Activated B cell treated with CpG ODN at 0.5 μM for 24 hours (primary cell): Measurements from ENCODE around the gene AKT3. TPM values are rescaled to one million over a fixed set of nuclear protein-coding genes. Genes with fewer than 3 reads are reported as not detected.

Source experiments
- ATAC-seq: fragments of 200-7000 bp; cut with Tn5 transposase; one replicate; pipeline ENCODE4 v1.10.0; 2021; ENCODE audit warnings: low read depth, mild to moderate bottlenecking, moderate library complexity
- CTCF ChIA-PET: fragments of 350-600 bp; sonication (Branson Sonifier 250); formaldehyde crosslinking; loops from one replicate; lab custom pipeline; 2021; ENCODE audit warnings: antibody characterized with exemption; lab: Charles Lee
- POLR2A ChIA-PET: fragments of 350-600 bp; sonication (Branson Sonifier 250); formaldehyde crosslinking; loops from one replicate; lab custom pipeline; 2021; ENCODE audit warnings: antibody characterized with exemption; lab: Charles Lee
- DNase-seq: peaks from one replicate; pipeline ENCODE4 v3.0.0; 2022
- H3K27ac Mint-ChIP-seq: one replicate; pipeline ENCODE4 v1.8.0; 2020; ENCODE audit warnings: mixed read lengths
- H3K27me3 Mint-ChIP-seq: one replicate; pipeline ENCODE4 v1.8.0; 2021; ENCODE audit warnings: mixed read lengths
- H3K36me3 Mint-ChIP-seq: one replicate; pipeline ENCODE4 v1.8.0; 2021; ENCODE audit warnings: low read depth, mixed read lengths
- H3K4me1 Mint-ChIP-seq: one replicate; pipeline ENCODE4 v1.8.0; 2021; ENCODE audit warnings: mixed read lengths
- H3K4me3 Mint-ChIP-seq: one replicate; pipeline ENCODE4 v1.8.0; 2020; ENCODE audit warnings: mild to moderate bottlenecking, mixed read lengths
- H3K9me3 Mint-ChIP-seq: one replicate; pipeline ENCODE4 v1.8.0; 2020; ENCODE audit warnings: mixed read lengths
- CTCF ChIP-seq: fragments of 200-600 bp; IDR thresholded peaks from one replicate; pipeline ENCODE4 v1.8.0; 2022; ENCODE audit warnings: antibody characterized with exemption, mild to moderate bottlenecking
- intact Hi-C: fragments of 100-400 bp; cut with micrococcal nuclease; formaldehyde crosslinking; loops from one replicate; pipeline ENCODE4 v1.15.1; 2024
- total RNA-seq: library from RNA; stranded (reverse); gene quantifications from 2 replicates; pipeline ENCODE4 v1.2.3, GENCODE V29; 2022

Gene AKT3
- total RNA-seq, 1 donor from 2014 or later, result 63.3 TPM

DNA sequence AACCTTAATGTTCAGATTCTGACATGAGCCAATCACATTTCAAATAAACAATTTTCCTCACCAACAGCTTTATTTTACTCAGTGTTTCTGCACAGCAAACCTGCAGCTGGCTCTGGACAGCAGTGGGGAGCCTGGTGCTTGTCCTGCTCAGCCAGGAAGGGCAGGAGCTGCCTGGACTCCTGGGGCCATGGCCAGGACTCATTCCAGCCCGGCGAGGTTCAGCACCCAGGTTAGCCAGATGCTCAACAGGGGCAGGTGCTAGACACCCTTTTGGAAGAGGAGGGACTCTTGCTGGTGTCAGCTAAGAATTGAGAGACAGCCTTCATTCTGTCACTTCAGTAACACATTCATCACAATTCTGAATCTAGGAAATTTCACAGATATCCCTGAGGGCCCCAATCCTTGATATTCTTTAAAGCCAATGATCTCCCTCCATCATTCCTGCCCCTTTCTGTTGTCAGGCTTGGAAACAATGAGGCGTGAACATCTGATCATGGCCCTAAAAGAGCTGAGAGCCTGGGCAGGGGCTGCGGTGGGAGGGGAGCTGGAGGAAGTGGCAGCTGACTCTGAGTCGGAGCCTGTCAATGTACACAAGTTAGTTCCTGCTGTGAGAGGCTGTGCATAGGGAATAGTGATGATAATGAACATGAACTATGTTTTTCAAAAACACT lies 342.9 kb downstream of the AKT3 start:
- peaks cover 40% of the 10 kb centered on the region for H3K4me1 Mint-ChIP-seq
- peak overlapping the region; percentile 60 for H3K27ac Mint-ChIP-seq
- POLR2A ChIA-PET, result interaction anchor here (0.9 to 2.3 kb wide), 3 partner anchors 11 to 238 kb away, joined by 5 to 13 read pairs (median 8); no protein-coding TSS in a partner anchor
- CTCF ChIA-PET, result no interaction called here
- H3K4me3 Mint-ChIP-seq, result peak overlapping the region; percentile 44
- peaks cover 28% of the 10 kb centered on the region for H3K36me3 Mint-ChIP-seq
- no peaks in the 10 kb centered on the region for H3K9me3 Mint-ChIP-seq
- TF ChIP-seq CTCF, result no peak
- intact Hi-C loops, result loop anchor here (2.0 to 5.0 kb wide), 2 partner anchors 24 to 90 kb away; no protein-coding TSS in a partner anchor
- DNase-seq (no peak), ATAC-seq (no peak)
- no peaks in the 10 kb centered on the region for H3K27me3 Mint-ChIP-seq

DNA sequence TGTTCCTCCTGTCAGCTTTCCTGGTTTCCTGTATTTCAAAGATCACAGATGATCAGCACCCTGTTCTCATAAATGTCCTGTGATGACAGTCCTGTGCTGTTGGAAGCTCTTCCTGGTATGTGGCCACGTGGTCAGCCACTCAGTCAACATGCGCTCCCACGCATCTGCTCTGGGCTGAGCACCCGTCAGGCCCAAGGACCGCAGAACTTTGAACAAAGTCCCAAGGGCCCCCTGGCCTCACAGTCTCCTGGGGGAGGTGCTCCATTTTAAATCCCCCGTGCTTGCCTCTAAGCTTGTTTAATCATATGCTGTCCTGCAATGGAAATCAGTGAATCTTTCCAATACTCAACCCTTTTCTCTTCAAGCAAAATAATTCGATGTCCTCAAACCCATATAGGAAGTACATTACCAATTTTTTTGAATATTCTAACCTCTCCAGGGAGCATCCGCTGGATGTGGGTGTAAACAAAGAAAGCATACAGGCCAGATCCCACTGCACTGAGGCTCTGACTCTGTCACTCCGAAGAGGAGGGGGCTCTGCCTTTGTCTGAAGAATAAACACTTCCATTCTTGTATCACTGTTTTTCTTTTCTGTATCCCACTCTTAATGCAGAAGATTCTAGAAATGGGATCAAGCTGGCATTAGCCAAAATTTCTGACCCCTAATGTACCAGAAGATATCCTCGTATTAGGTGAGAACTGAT lies 343.9 kb downstream of the AKT3 start:
- ATAC-seq (peak; percentile 82), DNase-seq (no peak)
- H3K4me3 Mint-ChIP-seq, result peak overlapping the region; percentile 44
- CTCF ChIA-PET, result no interaction called here
- H3K27me3 Mint-ChIP-seq, result no peaks in the 10 kb centered on the region
- peaks cover 22% of the 10 kb centered on the region for H3K36me3 Mint-ChIP-seq
- peaks cover 40% of the 10 kb centered on the region for H3K4me1 Mint-ChIP-seq
- H3K9me3 Mint-ChIP-seq, result no peaks in the 10 kb centered on the region
- TF ChIP-seq CTCF, result no peak
- peak overlapping the region; percentile 75 for H3K27ac Mint-ChIP-seq
- POLR2A ChIA-PET, result interaction anchor here (1.2 to 2.3 kb wide), 2 partner anchors 10 to 343 kb away, joined by 3 to 8 read pairs; no protein-coding TSS in a partner anchor
- intact Hi-C loops, result loop anchor here (2.0 to 5.0 kb wide), 2 partner anchors 23 to 91 kb away; no protein-coding TSS in a partner anchor

DNA sequence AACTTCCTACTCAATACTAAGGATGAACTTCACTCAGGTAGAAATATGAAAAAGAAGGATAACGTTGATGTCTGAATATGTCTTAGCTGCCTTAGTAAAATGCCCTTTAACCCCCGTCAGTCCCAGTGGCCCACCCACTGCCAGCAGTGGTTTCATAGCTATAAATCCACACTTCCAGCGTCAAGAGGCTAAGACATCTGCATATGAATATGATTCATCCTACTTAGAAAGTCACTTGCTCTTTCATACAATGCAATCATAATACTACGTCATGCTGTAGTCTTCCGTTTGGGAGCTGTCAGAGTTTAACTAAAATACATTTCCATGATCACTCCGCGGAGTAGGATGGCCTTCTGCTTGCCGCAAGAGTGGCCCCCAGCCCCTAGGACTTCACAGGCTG lies 346.9 kb downstream of the AKT3 start:
- ChIA-PET CTCF (no interaction called here), POLR2A (no interaction called here)
- Mint-ChIP-seq H3K36me3 (peaks cover 19% of the 10 kb centered on the region), H3K27me3 (no peaks in the 10 kb centered on the region), H3K4me3 (no peak overlapping the region), H3K4me1 (peaks cover 25% of the 10 kb centered on the region), H3K27ac (no peak overlapping the region), H3K9me3 (no peaks in the 10 kb centered on the region)
- no peak for ATAC-seq
- TF ChIP-seq CTCF, result no peak
- intact Hi-C loops, result no loop called here
- no peak for DNase-seq

- TF ChIP-seq CTCF, result no peak
- Mint-ChIP-seq H3K27ac (peak overlapping the region; percentile 9), H3K9me3 (no peaks in the 10 kb centered on the region), H3K27me3 (no peaks in the 10 kb centered on the region), H3K4me1 (peaks cover 11% of the 10 kb centered on the region), H3K4me3 (no peak overlapping the region), H3K36me3 (peaks cover 23% of the 10 kb centered on the region)
- ChIA-PET CTCF (no interaction called here), POLR2A (no interaction called here)
- intact Hi-C loops, result no loop called here
- DNase-seq (no peak), ATAC-seq (no peak)
Observed at GRCh38 chr1:243501002-243501401, 349.0 kb downstream of the AKT3 start.

DNA sequence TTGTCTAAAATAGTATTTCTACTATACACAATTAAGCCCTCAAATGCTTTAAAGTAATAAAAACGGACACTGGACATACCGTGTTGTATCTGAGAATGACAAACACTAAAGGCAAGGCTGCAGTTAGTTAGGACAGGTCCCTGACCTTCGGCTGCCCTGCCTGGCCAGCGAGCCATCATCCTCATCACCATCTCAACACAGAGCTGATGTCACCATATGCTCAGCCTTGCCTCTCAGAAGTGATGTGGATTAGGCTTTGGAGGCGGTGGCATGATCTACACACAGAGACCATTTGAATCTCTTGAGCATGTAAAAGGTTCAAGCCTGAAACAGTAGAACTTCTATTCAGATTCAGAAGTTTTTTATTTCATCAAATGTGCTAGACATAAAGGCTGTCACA lies 349.5 kb downstream of the AKT3 start:
- DNase-seq (no peak), ATAC-seq (no peak)
- CTCF ChIA-PET, result no interaction called here
- Mint-ChIP-seq H3K27ac (no peak overlapping the region), H3K9me3 (no peaks in the 10 kb centered on the region), H3K27me3 (no peaks in the 10 kb centered on the region), H3K4me3 (no peak overlapping the region), H3K4me1 (peaks cover 12% of the 10 kb centered on the region), H3K36me3 (peaks cover 22% of the 10 kb centered on the region)
- intact Hi-C loops, result no loop called here
- POLR2A ChIA-PET, result no interaction called here
- no peak for TF ChIP-seq CTCF
